Vagina (tissue), 2 donors: ENCODE results near the gene TRIM47. TPM values are rescaled to one million over a fixed set of nuclear protein-coding genes. Genes with fewer than 3 reads are reported as not detected.
A peak's percentile ranks its signal among the peaks of the same experiment; 100 is the strongest.
"Not testable (repeated sequence)": the region's sequence is repeated elsewhere in the genome, so short reads cannot be mapped to it uniquely, and the experiment has no call there.

Experiments used
- DNase-seq, 2 donors: peaks; one replicate each; pipeline ENCODE4 v3.0.0-alpha.2; 2017; ENCODE audit errors: extremely low spot score in 2 of 2
- H3K27ac ChIP-seq: fragments of 200-600 bp; sonication (generic); one replicate; pipeline ENCODE4 v1.5.1; 2019
- H3K27me3 ChIP-seq: fragments of 200-600 bp; sonication (generic); one replicate; pipeline ENCODE4 v1.5.1; 2019
- H3K36me3 ChIP-seq, 2 donors: fragments of 200-600 bp; sonication (generic); one replicate each; pipeline ENCODE4 v1.5.1; 2017 to 2019
- H3K4me1 ChIP-seq: fragments of 200-600 bp; sonication (generic); one replicate; pipeline ENCODE4 v1.5.1; 2019
- H3K4me3 ChIP-seq, 2 donors: fragments of 200-600 bp; sonication (generic); 1 replicate in 1 of 2; 2 replicates in 1 of 2; pipeline ENCODE4 v1.5.1; 2016 to 2019
- H3K9me3 ChIP-seq: fragments of 200-600 bp; sonication (generic); one replicate; pipeline ENCODE4 v1.5.1; 2019
- CTCF ChIP-seq, 3 experiments: fragments of 450-650 bp in 2 of 3; fragments of 200-600 bp in 1 of 3; sonication (generic) in 1 of 3; IDR thresholded peaks; one replicate each; pipeline ENCODE4 v1.5.1; 2017 to 2019; ENCODE audit warnings: antibody characterized with exemption in 3 of 3, mild to moderate bottlenecking in 2 of 3, moderate library complexity in 2 of 3
- POLR2A ChIP-seq, 2 donors: fragments of 450-650 bp; IDR thresholded peaks; one replicate each; pipeline ENCODE4 v1.6.1; 2017; ENCODE audit warnings: antibody characterized with exemption in 2 of 2, mild to moderate bottlenecking in 2 of 2, moderate library complexity in 2 of 2
- POLR2AphosphoS5 ChIP-seq, 2 donors: sonication (generic); formaldehyde crosslinking; IDR thresholded peaks; one replicate each; pipeline ENCODE4 v1.9.0; 2017; ENCODE audit warnings: antibody characterized with exemption in 2 of 2, mild to moderate bottlenecking in 2 of 2, low read depth in 1 of 2; ENCODE audit not compliant: insufficient read depth in 1 of 2
- intact Hi-C: fragments of 100-400 bp; cut with DNase I; formaldehyde crosslinking; loops from one replicate; pipeline ENCODE4 v1.15.1; 2023
- total RNA-seq: library from RNA; depleted of rRNA; stranded (reverse); fragments of >200 nt; gene quantifications from one replicate; pipeline ENCODE4 v1.2.3, GENCODE V29; 2016

Gene TRIM47
- total RNA-seq, 1 donor from 2014 or later = 63.3 TPM

DNA sequence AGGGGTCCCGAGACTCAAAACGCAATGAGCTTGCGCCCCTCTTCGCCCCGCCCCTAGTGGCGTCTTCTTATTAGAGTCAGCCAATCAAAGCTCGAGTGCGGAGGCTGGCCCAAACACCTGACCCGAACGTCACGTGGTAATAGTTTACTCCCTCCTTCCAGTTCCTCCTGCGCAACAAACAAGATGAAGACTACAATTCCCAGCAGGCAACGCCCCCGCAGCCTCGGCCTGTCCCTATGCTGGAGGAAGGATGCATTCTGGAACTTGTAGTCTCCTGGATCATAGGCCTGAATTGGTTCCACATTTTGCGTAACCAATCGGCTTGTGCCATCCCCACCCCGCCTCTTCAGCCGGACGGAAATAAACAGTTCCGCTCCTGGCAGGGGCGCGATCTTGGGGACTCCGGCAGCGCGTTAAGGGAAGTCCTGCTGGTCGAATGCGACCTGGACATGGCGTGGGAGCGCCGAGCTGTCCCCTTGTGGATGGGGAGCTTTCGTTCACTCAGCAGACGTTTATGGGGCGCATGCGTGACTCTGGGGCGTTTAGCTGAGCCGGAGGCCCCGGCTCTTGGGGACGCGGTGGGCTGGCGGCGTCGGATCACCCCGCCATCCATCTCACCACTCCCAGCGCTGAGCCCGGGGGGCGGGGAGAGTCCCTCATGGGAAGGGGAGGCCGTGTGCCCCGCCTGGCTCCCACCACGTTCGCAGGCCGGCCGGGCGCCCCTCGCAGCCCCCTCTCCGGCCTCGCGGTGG lies 22.9 kb downstream of the TRIM47 start, which contains the start of gene WBP2:
TSS of gene WBP2 (minus strand) at position 26 of the 752 bp plus-strand sequence. CDS start 38 bp downstream, outside the sequence.
- H3K4me1 ChIP-seq = peaks cover 38% of the 10 kb centered on the region
- H3K9me3 ChIP-seq = no peaks in the 10 kb centered on the region
- intact Hi-C loops = loop anchor here (2.0 kb wide), 1 partner anchor 21 kb away; no protein-coding TSS in a partner anchor
- H3K27me3 ChIP-seq = no peaks in the 10 kb centered on the region
- peak within 1 kb of the TSS; percentile 81 to 97 for H3K4me3 ChIP-seq
- TF ChIP-seq POLR2AphosphoS5 (IDR thresholded peaks at IDR 0.05; ENCODE audit: insufficient read depth in 1 of 2, low read depth in 1 of 2) (peak; percentile 100), POLR2A (IDR thresholded peaks at IDR 0.05) (peak; percentile 95 to 97), CTCF (IDR thresholded peaks at IDR 0.05) (peak in 2 of 3 experiments; percentile 5 to 43)
- peaks cover 0 to 15% of the 10 kb centered on the region in 2 donors for H3K36me3 ChIP-seq
- peak; percentile 100 for DNase-seq
- peak within 1 kb of the TSS; percentile 98 for H3K27ac ChIP-seq

GRCh38 chr17:75854881-75855309 lies 23.5 kb downstream of the TRIM47 start:
- peaks cover 0 to 21% of the 10 kb centered on the region in 2 donors for H3K36me3 ChIP-seq
- H3K4me1 ChIP-seq = peaks cover 38% of the 10 kb centered on the region
- TF ChIP-seq POLR2A (IDR thresholded peaks at IDR 0.05) = peak in 1 of 2 donors; percentile 92
- TF ChIP-seq CTCF (IDR thresholded peaks at IDR 0.05) = no peak
- TF ChIP-seq POLR2AphosphoS5 (IDR thresholded peaks at IDR 0.05; ENCODE audit: insufficient read depth in 1 of 2, low read depth in 1 of 2) = no peak
- no peaks in the 10 kb centered on the region for H3K9me3 ChIP-seq
- intact Hi-C loops = loop anchor here (2.0 kb wide), 1 partner anchor 22 kb away; no protein-coding TSS in a partner anchor
- peak overlapping the region; percentile 98 for H3K27ac ChIP-seq
- no peaks in the 10 kb centered on the region for H3K27me3 ChIP-seq
- DNase-seq = no peak
- peak overlapping the region; percentile 81 to 97 for H3K4me3 ChIP-seq

DNA sequence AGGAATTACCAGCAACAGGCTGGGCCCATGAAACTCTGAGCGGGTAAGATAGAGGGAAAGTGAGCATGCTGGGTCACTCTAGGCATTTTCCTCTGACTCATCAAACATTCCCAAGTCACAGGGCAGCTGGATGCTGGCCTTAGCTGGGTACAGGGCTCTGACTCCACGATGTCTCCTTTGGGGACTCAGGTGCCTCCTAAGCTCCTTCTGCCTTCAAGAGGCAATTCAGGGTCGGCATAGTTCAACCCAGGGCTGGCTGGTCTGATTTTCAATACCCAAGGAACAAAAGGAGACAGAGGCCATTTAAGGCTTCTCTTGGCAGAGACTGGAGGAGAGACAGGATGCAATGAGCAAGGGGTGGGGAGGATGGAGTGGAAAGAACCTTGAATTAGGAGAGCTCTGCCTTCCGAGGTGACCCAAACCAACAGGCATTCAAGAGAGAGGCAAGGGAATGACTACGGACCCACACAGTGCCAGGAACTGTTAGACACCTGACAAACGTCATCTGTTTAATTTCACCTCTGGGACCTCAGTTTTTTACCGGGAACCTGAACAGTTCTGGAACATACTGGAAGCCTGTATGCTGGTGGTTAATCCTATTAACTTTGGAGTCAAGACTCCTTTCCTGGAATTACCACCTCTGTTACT lies 24.2 kb downstream of the TRIM47 start:
- intact Hi-C loops = loop anchor here (2.0 kb wide), 1 partner anchor 23 kb away; no protein-coding TSS in a partner anchor
- peak overlapping the region; percentile 98 for H3K27ac ChIP-seq
- no peaks in the 10 kb centered on the region for H3K9me3 ChIP-seq
- TF ChIP-seq CTCF (IDR thresholded peaks at IDR 0.05) (no peak), POLR2AphosphoS5 (IDR thresholded peaks at IDR 0.05; ENCODE audit: insufficient read depth in 1 of 2, low read depth in 1 of 2) (peak; percentile 15 to 58)
- peaks cover 44% of the 10 kb centered on the region for H3K4me1 ChIP-seq
- H3K36me3 ChIP-seq = peaks cover 0 to 28% of the 10 kb centered on the region in 2 donors
- no peaks in the 10 kb centered on the region for H3K27me3 ChIP-seq
- peak overlapping the region; percentile 81 to 97 for H3K4me3 ChIP-seq
- DNase-seq = no peak

DNA sequence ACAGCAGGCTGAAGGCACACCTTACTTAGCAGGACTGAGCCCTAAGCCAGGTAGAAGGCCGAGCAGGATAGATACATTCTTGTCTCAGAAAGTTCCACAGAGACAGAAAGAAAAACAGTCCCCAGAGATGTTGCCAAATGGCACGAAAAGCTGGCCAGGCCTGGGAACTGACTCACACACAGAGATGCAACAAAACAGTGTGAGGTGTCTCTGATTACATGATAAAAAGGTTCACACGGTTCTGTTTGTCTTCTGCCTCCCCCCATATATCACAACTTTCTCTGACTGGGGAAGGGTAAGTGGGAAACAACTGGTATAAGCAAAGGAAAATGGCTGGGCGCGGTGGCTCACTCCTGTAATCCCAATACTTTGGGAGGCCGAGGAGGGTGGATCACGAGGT lies 24.9 kb downstream of the TRIM47 start:
- Histone ChIP-seq H3K4me3 (peak overlapping the region in 1 of 2 donors; percentile 81), H3K27ac (peak overlapping the region; percentile 98), H3K27me3 (no peaks in the 10 kb centered on the region), H3K36me3 (peaks cover 0 to 35% of the 10 kb centered on the region in 2 donors), H3K4me1 (peaks cover 52% of the 10 kb centered on the region), H3K9me3 (no peaks in the 10 kb centered on the region)
- DNase-seq = no peak
- no peak for TF ChIP-seq POLR2A (IDR thresholded peaks at IDR 0.05)
- no peak for TF ChIP-seq CTCF (IDR thresholded peaks at IDR 0.05)
- no peak for TF ChIP-seq POLR2AphosphoS5 (IDR thresholded peaks at IDR 0.05; ENCODE audit: insufficient read depth in 1 of 2, low read depth in 1 of 2)
- intact Hi-C loops = no loop called here

- Histone ChIP-seq H3K36me3 (peaks cover 8 to 53% of the 10 kb centered on the region in 2 donors), H3K4me1 (peaks cover 68% of the 10 kb centered on the region)
- H3K27ac ChIP-seq, DNase-seq, intact Hi-C loops, H3K4me3 ChIP-seq, H3K27me3 ChIP-seq, H3K9me3 ChIP-seq: not testable (repeated sequence)
Measured at GRCh38 chr17:75851693-75851991, 26.7 kb downstream of the TRIM47 start.
